ENCODE data around the gene EIF4E2.

The EIF4E2 gene

DNA sequence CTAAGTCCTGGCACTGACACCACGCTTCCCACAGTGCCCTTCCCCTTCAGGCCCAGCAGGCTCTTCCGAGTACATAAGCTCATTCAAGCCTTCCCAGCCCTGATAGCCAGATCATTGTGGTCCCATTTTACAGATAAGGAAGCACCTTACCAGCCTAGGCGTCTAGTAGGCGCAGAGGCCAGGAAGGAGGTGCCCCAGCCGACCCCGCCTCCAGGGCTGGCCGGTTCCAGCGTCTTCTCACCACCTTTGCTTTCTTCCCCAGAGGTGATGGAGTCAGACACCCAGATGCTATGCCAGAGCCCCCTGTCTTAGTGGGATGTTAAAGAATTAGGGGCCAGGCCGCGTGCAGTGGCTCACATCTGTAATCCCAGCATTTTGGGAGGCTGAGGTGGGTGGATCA is 54.0 kb downstream of the EIF4E2 start:
- DNase-seq, result no peak

DNA sequence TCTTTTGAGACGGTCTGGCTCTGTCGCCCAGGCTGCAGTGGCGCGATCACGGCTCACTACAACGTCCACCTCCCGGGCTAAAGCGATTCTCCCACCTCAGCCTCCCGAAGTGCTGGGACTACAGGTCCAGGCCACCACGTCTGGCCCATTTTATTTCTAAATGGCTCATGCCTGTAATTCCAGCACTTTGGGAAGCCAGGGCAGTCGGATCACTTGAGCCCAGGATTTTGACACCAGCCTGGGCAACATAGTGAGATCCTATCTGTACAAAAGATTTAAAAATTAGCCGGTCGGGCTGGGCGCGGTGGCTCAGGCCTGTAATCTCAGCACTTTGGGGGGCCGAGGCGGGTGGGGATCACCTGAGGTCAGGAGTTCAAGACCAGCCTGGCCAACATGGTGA is 56.5 kb downstream of the EIF4E2 start:
- DNase-seq, result no peak

DNA sequence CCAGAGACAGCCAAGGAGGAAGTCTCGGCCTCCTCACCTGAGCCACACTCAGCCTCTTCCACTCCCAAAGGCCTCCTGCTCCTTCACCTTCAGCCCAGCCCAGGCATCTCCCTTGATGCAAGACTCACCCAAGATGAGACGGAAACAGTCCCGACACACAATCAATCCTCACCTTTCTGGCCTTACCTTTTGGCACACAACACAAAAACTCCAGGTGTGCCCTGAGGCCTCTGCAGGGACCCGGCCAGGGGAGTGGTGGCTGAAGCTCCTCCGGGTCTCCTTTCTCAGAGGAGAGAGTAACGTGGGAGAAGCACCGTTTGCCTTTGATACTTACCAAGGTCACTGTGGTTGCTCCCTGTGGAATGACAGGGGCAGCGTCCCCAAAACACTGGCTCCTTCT is 59.1 kb downstream of the EIF4E2 start:
- DNase-seq, result no peak

DNA sequence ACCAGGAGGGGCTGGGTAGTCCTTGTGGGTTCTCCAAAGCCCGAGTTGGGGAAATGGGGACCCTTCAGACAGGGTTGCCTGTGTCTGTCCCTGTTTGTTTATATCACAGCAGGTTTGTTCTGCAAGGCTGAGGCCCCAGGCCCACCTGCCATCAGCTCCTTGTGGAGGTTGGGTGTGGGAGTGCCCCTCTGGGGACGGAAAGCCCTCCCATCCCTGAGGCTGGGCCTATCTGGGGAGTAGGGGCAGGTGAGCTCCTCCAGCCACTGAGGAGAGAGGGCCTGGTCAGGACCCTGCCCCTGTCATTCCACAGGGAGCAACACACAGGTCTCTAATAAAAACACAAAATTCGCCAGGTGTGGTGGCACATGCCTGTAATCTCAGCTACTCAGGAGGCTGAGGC is 59.6 kb downstream of the EIF4E2 start:
- DNase-seq, result no peak

DNA sequence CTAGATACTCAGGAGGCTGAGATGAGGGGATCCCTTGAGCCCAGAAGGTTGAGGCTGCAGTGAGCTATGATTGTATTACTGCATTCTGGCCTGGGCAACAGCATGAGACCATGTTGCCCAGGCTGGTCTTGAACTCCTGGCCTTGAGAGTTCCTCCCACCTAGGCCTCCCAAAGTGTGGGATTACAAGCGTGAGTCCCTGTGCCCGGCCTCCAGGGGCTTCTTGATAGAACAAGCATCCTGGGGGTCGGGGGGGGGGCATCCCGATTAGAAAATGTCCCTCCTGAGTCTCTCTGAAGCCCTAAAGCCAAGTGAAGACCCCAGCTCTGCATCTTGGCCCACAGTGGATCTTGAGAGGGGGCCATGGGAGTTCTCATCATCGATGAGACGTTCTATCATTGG is 60.6 kb downstream of the EIF4E2 start:
- no peak for DNase-seq

DNA sequence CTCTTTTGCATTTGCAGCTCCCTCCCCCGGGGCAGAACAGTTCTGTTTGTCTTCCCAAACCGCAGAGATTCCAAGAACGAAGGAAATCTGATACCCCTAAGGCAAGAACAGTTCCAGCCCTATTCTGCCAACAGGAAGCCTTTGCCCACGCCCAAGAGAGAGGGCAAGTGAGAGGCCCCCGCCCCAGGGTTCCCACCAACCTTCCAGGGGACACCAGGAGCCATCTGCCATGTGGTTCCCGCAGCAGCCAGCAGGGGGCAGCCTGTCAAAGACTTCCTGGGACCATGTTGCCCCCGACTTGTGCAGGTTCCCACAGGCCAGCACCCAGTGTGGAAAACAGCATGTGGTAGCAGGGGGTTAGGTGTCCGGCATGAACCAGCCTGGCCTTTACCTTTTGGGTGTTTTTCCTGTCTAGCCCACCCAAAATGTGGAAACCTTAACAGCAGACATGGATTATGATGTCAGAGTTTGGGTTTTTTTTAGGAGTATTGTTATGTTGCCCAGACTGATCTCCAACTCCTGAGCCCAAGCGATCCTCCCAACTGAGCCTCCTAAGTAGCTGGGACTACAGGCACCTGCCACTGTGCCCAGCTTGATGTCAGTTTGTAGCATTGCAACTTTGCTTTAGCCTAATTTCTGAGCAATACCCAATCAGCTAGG is 61.2 kb downstream of the EIF4E2 start:
- DNase-seq, result peak; percentile 47 to 75 (median 56)

DNA sequence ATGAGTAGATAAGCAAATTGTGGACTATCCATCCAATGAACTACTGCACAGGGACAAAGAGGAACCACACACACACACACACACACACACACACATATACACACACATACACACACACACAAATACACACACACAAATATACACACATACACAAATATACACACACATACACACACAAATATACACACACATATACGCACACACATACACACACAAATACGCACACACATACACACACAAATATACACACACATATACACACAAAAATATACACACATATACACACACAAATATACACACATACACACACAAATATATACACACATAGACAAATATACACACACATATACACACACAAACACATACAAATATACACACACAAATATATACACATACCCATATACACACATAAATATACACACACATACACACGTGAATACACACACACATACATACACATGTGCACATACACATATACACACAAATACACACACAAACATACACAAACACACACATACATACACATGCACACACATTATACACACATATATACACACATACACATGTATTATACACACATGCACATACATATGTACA is 63.1 kb downstream of the EIF4E2 start:
- no peak for DNase-seq

DNA sequence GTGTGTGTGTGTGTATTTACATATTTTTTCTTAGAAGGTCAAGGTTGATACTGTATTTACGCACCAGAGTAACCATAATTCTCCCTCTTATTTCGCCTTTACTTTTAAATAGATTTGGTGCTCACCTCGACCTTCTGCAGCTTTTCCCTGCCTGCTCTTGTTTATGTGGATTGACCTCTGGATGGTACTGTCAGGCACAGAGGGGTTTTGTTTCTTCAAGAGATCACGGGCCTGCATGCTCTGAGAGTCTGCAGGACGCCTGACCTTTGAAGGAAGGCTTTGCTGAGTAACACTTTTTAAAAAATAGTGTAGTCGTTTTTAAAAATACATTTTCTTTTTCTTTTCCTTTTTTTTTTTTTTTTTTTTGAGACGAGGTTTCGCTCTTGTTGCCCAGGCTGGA is 64.8 kb downstream of the EIF4E2 start:
- no peak for DNase-seq

All from suppressor macrophage (primary cell).